Astrocyte (in vitro differentiated cells and primary cell): Measurements from ENCODE around the gene NPC1L1.

Source experiments
- CTCF ChIP-seq: IDR thresholded peaks from 2 replicates; pipeline ENCODE4 v1.5.1; 2011; ENCODE audit warnings: low read depth, mild to moderate bottlenecking, inconsistent platforms, low read length, moderate library complexity; ENCODE audit not compliant: insufficient read depth
- EZH2 ChIP-seq: IDR thresholded peaks from 2 replicates; pipeline ENCODE4 v1.6.1; 2012; ENCODE audit warnings: mild to moderate bottlenecking, low read length, inconsistent platforms; ENCODE audit not compliant: insufficient read depth

GRCh38 chr7:44519546-44519945 is 21.6 kb downstream of the NPC1L1 start:
- TF ChIP-seq CTCF (no peak), EZH2 (no peak)
